GM19467 (cell line): ENCODE data around the gene DHRS7B.

Experiments used
- ATAC-seq: cut with Tn5 transposase; IDR thresholded peaks from one replicate; pipeline ENCODE4 v1.9.1; 2021; ENCODE audit warnings: mild to moderate bottlenecking, moderate library complexity; ENCODE audit not compliant: unreplicated experiment

Gene DHRS7B

GRCh38 chr17:21232033-21232749 is 105.4 kb downstream of the DHRS7B start:
- ATAC-seq, result no peak

GRCh38 chr17:21233581-21234347 is 107.0 kb downstream of the DHRS7B start:
- no peak for ATAC-seq

GRCh38 chr17:21235921-21236320 is 109.2 kb downstream of the DHRS7B start:
- no peak for ATAC-seq

GRCh38 chr17:21239680-21240368 is 113.1 kb downstream of the DHRS7B start:
- no peak for ATAC-seq

- ATAC-seq, result no peak
These were observed 113.7 kb downstream of the DHRS7B start for GRCh38 chr17:21240369-21241055.
